ENCODE results near the gene CCDC201. TPM values are rescaled to one million over a fixed set of nuclear protein-coding genes. Genes with fewer than 3 reads are reported as not detected.
"Not testable (repeated sequence)": the region's sequence is repeated elsewhere in the genome, so short reads cannot be mapped to it uniquely, and the experiment has no call there.

Gene CCDC201
- total RNA-seq, 4 donors from 2014 or later, result not detected

- H3K27ac ChIP-seq; H3K9me3 ChIP-seq; H3K27me3 ChIP-seq; H3K4me3 ChIP-seq; H3K4me1 ChIP-seq; DNase-seq (ENCODE audit: low spot score in 2 of 2): not testable (repeated sequence)
- 77 to 79% methylated on average over 28 to 35 of the region's 37 CpGs for WGBS, 2 donors
- H3K36me3 ChIP-seq, result peaks cover 0 to 39% (median 0%) of the 10 kb centered on the region in 3 donors
These were observed 58.4 kb downstream of the CCDC201 start for GRCh38 chr7:45814216-45815118.

GRCh38 chr7:45813771-45814170, 59.1 kb downstream of the CCDC201 start:
- peaks cover 0 to 39% (median 0%) of the 10 kb centered on the region in 3 donors for H3K36me3 ChIP-seq
- H3K4me3 ChIP-seq; DNase-seq (ENCODE audit: low spot score in 2 of 2); H3K4me1 ChIP-seq; H3K27me3 ChIP-seq; H3K27ac ChIP-seq; H3K9me3 ChIP-seq: not testable (repeated sequence)
- WGBS, 2 donors, result 61 to 86% methylated on average over 13 to 17 of the region's 18 CpGs

DNA sequence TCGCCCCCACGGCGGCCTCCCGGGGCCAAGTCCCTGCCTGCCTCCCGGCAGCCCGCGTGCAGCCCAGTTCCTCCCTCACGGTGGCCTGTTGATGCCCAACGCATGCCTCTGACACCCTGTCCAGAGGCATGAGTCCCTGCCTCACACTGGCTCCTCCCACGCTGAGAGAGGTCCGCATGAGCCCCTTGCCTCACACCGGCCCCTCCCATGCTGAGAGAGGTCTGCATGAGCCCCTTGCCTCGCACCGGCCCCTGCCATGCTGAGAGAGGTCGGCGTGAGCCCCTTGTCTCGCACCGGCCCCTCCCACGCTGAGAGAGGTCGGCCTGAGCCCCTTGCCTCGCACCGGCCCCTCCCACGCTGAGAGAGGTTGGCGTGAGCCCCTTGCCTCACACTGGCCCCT, 59.9 kb downstream of the CCDC201 start:
- Histone ChIP-seq H3K36me3 (peaks cover 0 to 42% (median 0%) of the 10 kb centered on the region in 3 donors), H3K9me3 (no peaks in the 10 kb centered on the region), H3K4me1 (no peaks in the 10 kb centered on the region), H3K27me3 (no peaks in the 10 kb centered on the region), H3K4me3 (no peak overlapping the region), H3K27ac (no peak overlapping the region)
- no peak for DNase-seq (ENCODE audit: low spot score in 2 of 2)
- no peak for TF ChIP-seq EP300 (IDR thresholded peaks at IDR 0.05)
- no peak for TF ChIP-seq CTCF (IDR thresholded peaks at IDR 0.05)
- no peak for TF ChIP-seq POLR2A (IDR thresholded peaks at IDR 0.05)
- WGBS, 2 donors, result 84 to 92% methylated on average over 19 to 24 of the region's 24 CpGs

GRCh38 chr7:45811652-45812234, 61.1 kb downstream of the CCDC201 start:
- not testable (repeated sequence) for H3K27ac ChIP-seq; DNase-seq (ENCODE audit: low spot score in 2 of 2); H3K27me3 ChIP-seq; H3K9me3 ChIP-seq; H3K4me1 ChIP-seq; H3K4me3 ChIP-seq
- 68 to 83% methylated on average over 22 to 26 of the region's 26 CpGs for WGBS, 2 donors
- peaks cover 0 to 50% (median 0%) of the 10 kb centered on the region in 3 donors for H3K36me3 ChIP-seq

GRCh38 chr7:45810451-45811005, 62.4 kb downstream of the CCDC201 start:
- DNase-seq (ENCODE audit: low spot score in 2 of 2); H3K27me3 ChIP-seq; H3K4me1 ChIP-seq; H3K27ac ChIP-seq; H3K9me3 ChIP-seq; H3K4me3 ChIP-seq: not testable (repeated sequence)
- 94 to 95% methylated on average over 15 to 22 of the region's 28 CpGs for WGBS, 2 donors
- H3K36me3 ChIP-seq, result peaks cover 0 to 50% (median 0%) of the 10 kb centered on the region in 3 donors

Small RNA genes lying within 50 kb of the gene (small RNA-seq; reads per million reads assigned to genes)
- not detected for gene RNU6-326P

Other genes with a start within 250 kb of the CCDC201 start
- gene IGFBP1, start 15.4 kb upstream of the CCDC201 start, total RNA-seq, result not detected
- gene IGFBP3, start 48.2 kb upstream of the CCDC201 start, total RNA-seq, result 100 to 1,000 TPM; 145 to 377 (median 257) TPM

All from tibial nerve (tissue), 4 donors.